Thyroid gland (tissue), 4 donors: ENCODE measurements around the gene LGALS8. TPM values are rescaled to one million over a fixed set of nuclear protein-coding genes. Genes with fewer than 3 reads are reported as not detected.

Experiments
- DNase-seq, 2 donors: peaks; one replicate each; pipeline ENCODE4 v3.0.0-alpha.2; 2019
- H3K27ac ChIP-seq, 3 donors: fragments of 200-600 bp; sonication (generic); 1 replicate in 2 of 3; 2 replicates in 1 of 3; pipeline ENCODE4 v1.5.1; 2016 to 2019; ENCODE audit warnings: mild to moderate bottlenecking in 1 of 3, moderate library complexity in 1 of 3
- H3K27me3 ChIP-seq: fragments of 200-600 bp; sonication (generic); one replicate; pipeline ENCODE4 v1.5.1; 2019
- H3K36me3 ChIP-seq, 2 donors: fragments of 200-600 bp; sonication (generic); one replicate each; pipeline ENCODE4 v1.5.1; 2016 to 2019
- H3K4me1 ChIP-seq, 2 donors: fragments of 200-600 bp; sonication (generic); one replicate each; pipeline ENCODE4 v1.5.1; 2017 to 2019
- H3K4me3 ChIP-seq, 3 donors: fragments of 200-600 bp; sonication (generic); replicated peaks in 1 of 3; 1 replicate in 2 of 3; 2 replicates in 1 of 3; pipeline ENCODE4 v1.5.1; 2016; ENCODE audit warnings: mild to moderate bottlenecking in 1 of 3
- H3K9me3 ChIP-seq: fragments of 200-600 bp; sonication (generic); one replicate; pipeline ENCODE4 v1.5.1; 2017
- CTCF ChIP-seq, 6 experiments: fragments of 200-600 bp in 3 of 6; fragments of 450-650 bp in 3 of 6; sonication (generic) in 3 of 6; IDR thresholded peaks; one replicate each; pipeline ENCODE4 v1.5.1; 2016 to 2019; ENCODE audit warnings: antibody characterized with exemption in 6 of 6, mild to moderate bottlenecking in 2 of 6, inconsistent platforms in 1 of 6, moderate library complexity in 1 of 6
- POLR2A ChIP-seq, 2 donors: fragments of 450-650 bp; IDR thresholded peaks; one replicate each; pipeline ENCODE4 v1.6.1; 2017; ENCODE audit warnings: antibody characterized with exemption in 2 of 2, mild to moderate bottlenecking in 2 of 2, moderate library complexity in 1 of 2
- WGBS, 2 donors: methylation state at CpG; one replicate each; pipeline ENCODE4 v1.1.5; 2017; 5-methylcytosine and 5-hydroxymethylcytosine counted together
- intact Hi-C: fragments of 100-400 bp; cut with DNase I; formaldehyde crosslinking; loops from one replicate; pipeline ENCODE4 v1.15.1; 2023
- total RNA-seq, 4 donors: library from RNA; depleted of rRNA; stranded (reverse); fragments of >200 nt; gene quantifications; one replicate each; pipeline ENCODE4 v1.2.3, GENCODE V29; 2016

The LGALS8 gene
- total RNA-seq, 4 donors from 2014 or later: 61.8 to 94.2 (median 79.2) TPM

GRCh38 chr1:236494082-236494481, 29.7 kb upstream of the LGALS8 start:
- no peaks in the 10 kb centered on the region for H3K27me3 ChIP-seq
- no peaks in the 10 kb centered on the region for H3K9me3 ChIP-seq
- no peak for TF ChIP-seq CTCF (IDR thresholded peaks at IDR 0.05)
- TF ChIP-seq POLR2A (IDR thresholded peaks at IDR 0.05): no peak
- H3K4me3 ChIP-seq: no peak overlapping the region
- WGBS, 2 donors: 94% methylated on average over 11 of the region's 11 CpGs
- no peaks in the 10 kb centered on the region for H3K36me3 ChIP-seq
- no peak overlapping the region for H3K27ac ChIP-seq
- intact Hi-C loops: loop anchor here (5.0 to 10.0 kb wide), 2 partner anchors 209 to 392 kb away; partner anchors contain the start of gene ERO1B
- DNase-seq: no peak
- peaks cover 0 to 3% of the 10 kb centered on the region in 2 donors for H3K4me1 ChIP-seq

GRCh38 chr1:236494586-236495466, 29.0 kb upstream of the LGALS8 start:
- intact Hi-C loops: loop anchor here (5.0 to 10.0 kb wide), 2 partner anchors 210 to 393 kb away; partner anchors contain the start of gene ERO1B
- 46 to 47% methylated on average over 10 of the region's 10 CpGs for WGBS, 2 donors
- DNase-seq: no peak
- no peaks in the 10 kb centered on the region for H3K36me3 ChIP-seq
- no peaks in the 10 kb centered on the region for H3K27me3 ChIP-seq
- no peak overlapping the region for H3K27ac ChIP-seq
- H3K9me3 ChIP-seq: no peaks in the 10 kb centered on the region
- H3K4me3 ChIP-seq: no peak overlapping the region
- H3K4me1 ChIP-seq: peaks cover 0 to 3% of the 10 kb centered on the region in 2 donors
- TF ChIP-seq POLR2A (IDR thresholded peaks at IDR 0.05) (no peak), CTCF (IDR thresholded peaks at IDR 0.05) (no peak)

- WGBS, 2 donors: 60 to 62% methylated on average over 10 to 11 of the region's 11 CpGs
- Histone ChIP-seq H3K4me1 (no peaks in the 10 kb centered on the region), H3K9me3 (no peaks in the 10 kb centered on the region), H3K36me3 (no peaks in the 10 kb centered on the region), H3K4me3 (no peak overlapping the region), H3K27me3 (no peaks in the 10 kb centered on the region), H3K27ac (no peak overlapping the region)
- intact Hi-C loops: loop anchor here (10.0 kb wide), 1 partner anchor 211 kb away; the partner anchor contains the start of gene ERO1B
- peak in 1 of 2 donors; percentile 9 for DNase-seq
- no peak for TF ChIP-seq POLR2A (IDR thresholded peaks at IDR 0.05)
- TF ChIP-seq CTCF (IDR thresholded peaks at IDR 0.05): no peak
These were observed 28.2 kb upstream of the LGALS8 start for GRCh38 chr1:236495467-236496112.

- no peak overlapping the region for H3K4me3 ChIP-seq
- H3K4me1 ChIP-seq: peaks cover 2 to 3% of the 10 kb centered on the region in 2 donors
- H3K36me3 ChIP-seq: no peaks in the 10 kb centered on the region
- no peaks in the 10 kb centered on the region for H3K9me3 ChIP-seq
- no peak overlapping the region for H3K27ac ChIP-seq
- TF ChIP-seq CTCF (IDR thresholded peaks at IDR 0.05) (no peak), POLR2A (IDR thresholded peaks at IDR 0.05) (no peak)
- WGBS, 2 donors: 70 to 76% methylated on average over 5 to 6 of the region's 6 CpGs
- intact Hi-C loops: loop anchor here (10.0 kb wide), 1 partner anchor 213 kb away; the partner anchor contains the start of gene ERO1B
- H3K27me3 ChIP-seq: no peaks in the 10 kb centered on the region
- DNase-seq: no peak
These were observed 25.9 kb upstream of the LGALS8 start for GRCh38 chr1:236497908-236498307.
